PFSK-1 (cell line): ENCODE results near the gene CEP135.

ENCODE experiments used
- FOXP2 ChIP-seq: optimal IDR thresholded peaks from 2 replicates; pipeline ENCODE3; 2011; ENCODE audit warnings: borderline replicate concordance, control low read depth, inconsistent platforms; ENCODE audit not compliant: insufficient read depth; ENCODE audit errors: extremely low read length, extremely low read depth
- POLR2AphosphoS5 ChIP-seq: IDR thresholded peaks from 2 replicates; pipeline ENCODE4 v1.6.1; 2012; ENCODE audit warnings: low read depth, mild to moderate bottlenecking, control low read depth, low read length, moderate library complexity
- SIN3A ChIP-seq: IDR thresholded peaks from 2 replicates; pipeline ENCODE4 v1.6.1; 2012; ENCODE audit warnings: mild to moderate bottlenecking, low read length, moderate library complexity, borderline replicate concordance; ENCODE audit not compliant: insufficient read depth
- TAF1 ChIP-seq: IDR thresholded peaks from 2 replicates; pipeline ENCODE4 v1.6.1; 2012; ENCODE audit warnings: low read length, control low read depth, borderline replicate concordance; ENCODE audit not compliant: insufficient read depth
- TF ChIP-seq, protein P1 (sequence below), 2 experiments: IDR thresholded peaks; 2 replicates each; pipeline versions ENCODE4 v1.6.1 to v1.8.0; 2011 to 2012; ENCODE audit warnings: low read depth in 2 of 2, low read length in 2 of 2, control low read depth in 1 of 2, inconsistent platforms in 1 of 2, mild to moderate bottlenecking in 1 of 2, moderate library complexity in 1 of 2; ENCODE audit not compliant: insufficient read depth in 1 of 2

Gene CEP135

DNA sequence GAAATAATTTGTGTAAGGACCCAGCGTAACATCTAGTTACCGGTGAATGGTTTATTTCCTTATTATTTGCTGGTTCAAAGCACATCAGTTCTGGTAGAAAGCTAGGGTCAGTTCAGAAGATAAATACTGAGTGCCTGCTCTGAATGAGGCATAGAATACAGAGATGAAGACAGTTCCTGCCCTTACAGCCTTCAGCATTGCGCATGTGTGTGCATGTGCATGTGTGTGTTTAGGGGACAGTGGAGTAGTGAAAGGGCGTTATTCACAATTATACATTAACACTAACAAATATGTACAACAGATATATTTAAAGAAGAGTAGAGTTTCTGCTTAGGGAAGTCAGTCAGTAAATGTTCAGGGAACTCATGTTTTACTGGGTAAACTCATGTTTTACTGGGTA is 29.1 kb downstream of the CEP135 start:
- no peak for TF ChIP-seq TAF1
- TF ChIP-seq FOXP2, result no peak
- TF ChIP-seq, protein P1, sequence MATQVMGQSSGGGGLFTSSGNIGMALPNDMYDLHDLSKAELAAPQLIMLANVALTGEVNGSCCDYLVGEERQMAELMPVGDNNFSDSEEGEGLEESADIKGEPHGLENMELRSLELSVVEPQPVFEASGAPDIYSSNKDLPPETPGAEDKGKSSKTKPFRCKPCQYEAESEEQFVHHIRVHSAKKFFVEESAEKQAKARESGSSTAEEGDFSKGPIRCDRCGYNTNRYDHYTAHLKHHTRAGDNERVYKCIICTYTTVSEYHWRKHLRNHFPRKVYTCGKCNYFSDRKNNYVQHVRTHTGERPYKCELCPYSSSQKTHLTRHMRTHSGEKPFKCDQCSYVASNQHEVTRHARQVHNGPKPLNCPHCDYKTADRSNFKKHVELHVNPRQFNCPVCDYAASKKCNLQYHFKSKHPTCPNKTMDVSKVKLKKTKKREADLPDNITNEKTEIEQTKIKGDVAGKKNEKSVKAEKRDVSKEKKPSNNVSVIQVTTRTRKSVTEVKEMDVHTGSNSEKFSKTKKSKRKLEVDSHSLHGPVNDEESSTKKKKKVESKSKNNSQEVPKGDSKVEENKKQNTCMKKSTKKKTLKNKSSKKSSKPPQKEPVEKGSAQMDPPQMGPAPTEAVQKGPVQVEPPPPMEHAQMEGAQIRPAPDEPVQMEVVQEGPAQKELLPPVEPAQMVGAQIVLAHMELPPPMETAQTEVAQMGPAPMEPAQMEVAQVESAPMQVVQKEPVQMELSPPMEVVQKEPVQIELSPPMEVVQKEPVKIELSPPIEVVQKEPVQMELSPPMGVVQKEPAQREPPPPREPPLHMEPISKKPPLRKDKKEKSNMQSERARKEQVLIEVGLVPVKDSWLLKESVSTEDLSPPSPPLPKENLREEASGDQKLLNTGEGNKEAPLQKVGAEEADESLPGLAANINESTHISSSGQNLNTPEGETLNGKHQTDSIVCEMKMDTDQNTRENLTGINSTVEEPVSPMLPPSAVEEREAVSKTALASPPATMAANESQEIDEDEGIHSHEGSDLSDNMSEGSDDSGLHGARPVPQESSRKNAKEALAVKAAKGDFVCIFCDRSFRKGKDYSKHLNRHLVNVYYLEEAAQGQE (IDR thresholded peaks at IDR 0.05; ENCODE audit: insufficient read depth in 1 of 2, low read depth in 2 of 2, low read length in 2 of 2), result no peak
- TF ChIP-seq POLR2AphosphoS5, result no peak

DNA sequence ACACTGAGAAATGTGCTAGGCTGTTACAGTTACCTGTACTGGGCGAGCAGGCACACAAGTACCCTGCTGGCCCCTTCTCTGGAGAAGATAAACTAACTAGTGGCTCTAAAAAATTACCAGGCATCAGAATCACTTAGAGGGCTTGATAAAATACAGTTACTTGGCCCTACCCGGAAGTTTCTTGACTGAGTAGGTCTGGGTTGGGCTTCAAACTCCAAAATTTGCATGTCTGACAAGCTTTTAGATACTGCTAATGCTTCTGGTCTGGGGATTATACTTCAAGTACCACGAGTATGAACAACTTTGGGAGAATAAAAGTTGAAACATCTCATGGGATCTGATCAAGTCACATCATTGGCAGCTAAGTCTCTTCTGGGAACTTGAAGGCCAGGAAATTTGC is 30.8 kb downstream of the CEP135 start:
- no peak for TF ChIP-seq TAF1
- TF ChIP-seq POLR2AphosphoS5, result no peak
- no peak for TF ChIP-seq SIN3A
- no peak for TF ChIP-seq FOXP2
- TF ChIP-seq, protein P1 (IDR thresholded peaks at IDR 0.05; ENCODE audit: insufficient read depth in 1 of 2, low read depth in 2 of 2, low read length in 2 of 2), result no peak

GRCh38 chr4:55980725-55981124 is 32.0 kb downstream of the CEP135 start:
- no peak for TF ChIP-seq SIN3A
- no peak for TF ChIP-seq FOXP2
- no peak for TF ChIP-seq POLR2AphosphoS5
- TF ChIP-seq, protein P1 (IDR thresholded peaks at IDR 0.05; ENCODE audit: insufficient read depth in 1 of 2, low read depth in 2 of 2, low read length in 2 of 2), result no peak
- no peak for TF ChIP-seq TAF1

GRCh38 chr4:55982976-55983375 is 34.2 kb downstream of the CEP135 start:
- no peak for TF ChIP-seq POLR2AphosphoS5
- TF ChIP-seq FOXP2, result no peak
- no peak for TF ChIP-seq TAF1
- TF ChIP-seq, protein P1 (IDR thresholded peaks at IDR 0.05; ENCODE audit: insufficient read depth in 1 of 2, low read depth in 2 of 2, low read length in 2 of 2), result no peak
- no peak for TF ChIP-seq SIN3A

DNA sequence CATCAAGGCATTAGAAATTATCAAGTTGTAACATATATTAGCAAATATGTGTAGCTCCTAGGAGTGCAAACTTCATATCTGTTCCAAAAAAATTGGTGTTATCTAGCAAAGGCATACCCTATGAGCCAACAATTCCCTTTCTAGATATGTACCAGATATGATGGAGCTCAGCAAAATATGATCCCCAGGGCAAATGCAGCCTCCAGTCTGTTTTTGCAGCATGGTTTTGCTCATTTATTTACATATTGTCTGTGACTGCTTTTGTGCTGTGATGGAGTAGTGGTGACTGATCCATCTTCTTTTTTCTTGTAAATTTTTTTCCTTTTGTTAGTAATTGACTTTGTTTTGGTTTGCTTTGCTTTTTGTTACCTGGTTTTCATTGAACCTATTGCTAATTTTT is 41.0 kb downstream of the CEP135 start:
- no peak for TF ChIP-seq FOXP2
- no peak for TF ChIP-seq POLR2AphosphoS5
- TF ChIP-seq, protein P1 (IDR thresholded peaks at IDR 0.05; ENCODE audit: insufficient read depth in 1 of 2, low read depth in 2 of 2, low read length in 2 of 2), result no peak
- TF ChIP-seq TAF1, result no peak
- TF ChIP-seq SIN3A, result no peak
